IgD-negative memory B cell (primary cell): ENCODE measurements around the gene COMMD6. TPM values are rescaled to one million over a fixed set of nuclear protein-coding genes. Genes with fewer than 3 reads are reported as not detected.

Experiments
- H3K27ac Mint-ChIP-seq, 3 donors: one replicate each; pipeline ENCODE4 v1.8.0; 2020 to 2022; ENCODE audit warnings: mild to moderate bottlenecking in 3 of 3, mixed read lengths in 3 of 3, moderate library complexity in 1 of 3
- H3K27me3 Mint-ChIP-seq: one replicate; pipeline ENCODE4 v1.8.0; 2021; ENCODE audit warnings: mixed read lengths
- H3K36me3 Mint-ChIP-seq: one replicate; pipeline ENCODE4 v1.8.0; 2020; ENCODE audit warnings: mild to moderate bottlenecking, mixed read lengths
- H3K4me1 Mint-ChIP-seq, 3 donors: one replicate each; pipeline ENCODE4 v1.8.0; 2020 to 2022; ENCODE audit warnings: mixed read lengths in 3 of 3, mild to moderate bottlenecking in 1 of 3
- H3K4me3 Mint-ChIP-seq, 4 donors: one replicate each; pipeline ENCODE4 v1.8.0; 2020 to 2022; ENCODE audit warnings: mild to moderate bottlenecking in 4 of 4, mixed read lengths in 4 of 4, moderate library complexity in 3 of 4
- H3K9me3 Mint-ChIP-seq, 3 donors: one replicate each; pipeline ENCODE4 v1.8.0; 2020 to 2021; ENCODE audit warnings: mixed read lengths in 3 of 3, mild to moderate bottlenecking in 1 of 3
- polyA plus RNA-seq: library from polyadenylated mRNA; unstranded; fragments of 300-500 nt; fragmentation: Illumina TruSeq; gene quantifications from one replicate; pipeline ENCODE4 v1.2.3, GENCODE V29; 2021

Gene COMMD6
- polyA plus RNA-seq, 1 donor from 2014 or later = 574 TPM

DNA sequence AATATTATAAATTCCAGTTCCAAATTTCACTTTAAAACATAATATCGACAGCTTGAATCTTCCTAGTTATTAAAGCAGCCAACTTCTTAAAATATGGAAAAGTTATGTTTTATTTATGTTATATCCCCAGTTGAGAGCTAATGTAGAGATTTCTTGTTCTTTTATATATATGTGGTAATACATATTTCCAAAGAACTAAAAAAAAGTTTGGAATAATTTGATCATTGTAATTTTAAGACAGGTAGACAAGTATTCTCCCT lies 54.9 kb downstream of the COMMD6 start:
- H3K27me3 Mint-ChIP-seq = peaks cover 56% of the 10 kb centered on the region
- H3K27ac Mint-ChIP-seq = peak overlapping the region in 2 of 3 donors; percentile 24 to 67

DNA sequence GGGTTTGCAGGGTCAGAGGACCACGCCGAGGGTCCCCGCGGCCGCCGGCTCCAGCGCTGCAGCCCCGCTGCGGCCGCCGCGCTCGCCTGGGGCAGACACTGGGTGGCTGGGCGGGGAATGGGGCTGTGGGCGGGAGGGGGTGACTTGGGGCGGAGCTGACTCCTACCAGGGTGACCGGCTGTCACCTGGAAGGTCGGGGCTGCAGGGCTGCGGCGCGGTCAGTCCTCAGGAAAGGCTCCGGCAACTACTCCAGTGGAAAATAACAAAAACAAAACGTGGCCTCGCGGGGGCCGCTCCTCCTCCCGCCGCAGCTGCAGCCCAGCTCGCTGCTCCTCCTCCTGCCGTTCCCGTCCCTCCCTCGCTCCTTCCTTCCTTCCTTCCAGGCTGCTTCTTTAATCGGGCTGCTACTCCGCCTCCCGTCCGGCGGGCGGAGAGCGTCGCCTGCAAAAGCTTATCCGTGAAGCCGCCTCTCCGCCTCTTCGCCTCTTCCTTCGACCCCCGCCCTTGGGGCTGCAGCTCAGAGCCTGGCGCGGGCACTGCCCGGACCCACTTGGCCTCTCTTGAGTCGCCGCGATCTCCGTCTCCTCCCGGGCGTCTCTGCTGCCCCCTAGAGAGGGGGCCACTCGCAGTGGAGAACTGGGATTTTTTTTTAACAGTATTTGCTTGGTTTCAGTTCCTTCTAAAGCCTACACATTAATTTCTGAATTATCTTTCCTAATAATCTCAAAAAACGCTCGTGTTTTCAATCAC lies 55.4 kb downstream of the COMMD6 start, which contains the start of gene TBC1D4:
Gene TBC1D4 (minus strand): TSS at position 100 of the 750 bp plus-strand sequence. CDS start 402 bp downstream, outside the sequence.
- Mint-ChIP-seq H3K9me3 (no peaks in the 10 kb centered on the region), H3K4me1 (peaks cover 7 to 17% (median 9%) of the 10 kb centered on the region in 3 donors), H3K27me3 (peaks cover 52% of the 10 kb centered on the region), H3K36me3 (peaks cover 2% of the 10 kb centered on the region), H3K4me3 (peak within 1 kb of the TSS; percentile 94 to 99 (median 98)), H3K27ac (peak within 1 kb of the TSS in 2 of 3 donors; percentile 24 to 67)

More for the DNA sequence above, 54.9 kb downstream of the COMMD6 start:
- H3K4me3 Mint-ChIP-seq = peak overlapping the region; percentile 94 to 99 (median 98)
- H3K4me1 Mint-ChIP-seq = peaks cover 7 to 17% (median 9%) of the 10 kb centered on the region in 3 donors
- peaks cover 2% of the 10 kb centered on the region for H3K36me3 Mint-ChIP-seq
- no peaks in the 10 kb centered on the region for H3K9me3 Mint-ChIP-seq

DNA sequence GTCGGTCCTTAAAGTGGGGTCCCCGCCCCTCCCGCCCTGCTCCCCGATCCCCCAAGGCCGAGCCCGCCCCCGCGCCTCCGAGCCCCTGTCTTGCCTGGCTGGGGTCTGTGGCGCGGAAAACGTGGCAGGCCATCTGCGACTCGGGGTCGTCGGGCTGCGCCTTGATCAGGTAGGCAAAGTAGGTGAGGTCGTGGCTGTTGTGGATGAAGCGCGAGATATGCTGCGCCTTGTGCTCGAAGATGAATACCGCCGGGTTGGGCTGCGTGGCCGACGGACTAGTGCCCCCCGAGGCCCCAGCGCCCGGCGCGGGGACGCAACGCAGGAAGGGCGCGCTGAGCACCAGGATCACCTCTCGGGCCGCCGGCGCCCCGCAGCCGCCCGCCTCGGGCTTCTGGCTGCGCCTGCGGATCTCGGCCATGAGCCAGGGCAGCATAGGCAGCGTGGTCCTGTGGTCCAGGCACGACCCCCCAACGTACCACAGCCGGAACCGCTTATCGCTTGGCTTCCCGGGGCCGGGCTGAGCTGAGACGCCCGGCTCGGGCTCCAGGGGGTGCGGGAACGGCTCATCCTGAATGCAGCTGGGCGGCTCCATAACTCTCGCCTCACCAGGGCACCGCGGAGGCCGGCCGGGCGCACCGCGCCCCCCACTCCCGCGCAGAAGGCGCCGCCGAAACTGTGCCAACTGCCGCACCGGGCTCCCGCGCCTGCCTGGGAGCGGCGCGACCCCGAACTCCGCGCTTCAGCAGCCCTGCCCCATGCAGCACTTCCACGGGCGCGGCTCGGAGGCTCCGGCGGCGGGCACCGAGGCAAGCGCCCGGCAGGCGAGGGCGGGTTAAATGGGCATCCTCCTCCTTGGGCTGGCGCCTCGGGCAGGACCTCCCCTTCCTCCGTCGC lies 56.2 kb downstream of the COMMD6 start:
- Mint-ChIP-seq H3K9me3 (no peaks in the 10 kb centered on the region), H3K27me3 (peaks cover 45% of the 10 kb centered on the region), H3K27ac (no peak overlapping the region), H3K4me3 (peak overlapping the region in 3 of 4 donors; percentile 78 to 90 (median 83)), H3K4me1 (peaks cover 7 to 17% (median 9%) of the 10 kb centered on the region in 3 donors), H3K36me3 (peaks cover 2% of the 10 kb centered on the region)

DNA sequence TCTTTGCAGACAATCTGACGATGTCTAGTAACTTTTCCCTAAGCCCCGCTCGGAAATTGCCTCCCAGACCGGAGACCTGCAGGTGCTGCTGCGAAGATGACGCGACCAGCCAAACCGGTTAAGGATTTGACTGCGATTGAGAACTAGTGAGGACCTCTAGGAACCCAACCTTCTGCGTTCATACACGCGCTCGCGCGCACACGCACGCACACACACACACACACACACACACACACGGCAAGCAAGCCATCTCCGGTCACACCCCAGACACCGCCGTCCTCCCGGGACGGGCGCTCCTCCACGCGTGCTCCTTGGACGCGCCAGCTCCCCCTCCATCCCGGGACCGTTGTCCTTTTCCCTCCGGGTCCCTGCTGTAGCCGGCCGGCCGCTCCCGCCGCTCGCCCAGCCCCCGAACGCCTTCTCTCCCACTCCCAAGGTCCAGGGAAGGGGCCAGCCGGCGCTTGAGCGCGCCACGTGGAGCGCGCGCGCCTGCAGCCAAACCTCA lies 56.9 kb downstream of the COMMD6 start:
- no peak overlapping the region for H3K27ac Mint-ChIP-seq
- H3K4me1 Mint-ChIP-seq = peaks cover 7 to 17% (median 9%) of the 10 kb centered on the region in 3 donors
- H3K36me3 Mint-ChIP-seq = peaks cover 2% of the 10 kb centered on the region
- H3K4me3 Mint-ChIP-seq = peak overlapping the region; percentile 72 to 90 (median 84)
- H3K9me3 Mint-ChIP-seq = no peaks in the 10 kb centered on the region
- H3K27me3 Mint-ChIP-seq = peaks cover 39% of the 10 kb centered on the region

DNA sequence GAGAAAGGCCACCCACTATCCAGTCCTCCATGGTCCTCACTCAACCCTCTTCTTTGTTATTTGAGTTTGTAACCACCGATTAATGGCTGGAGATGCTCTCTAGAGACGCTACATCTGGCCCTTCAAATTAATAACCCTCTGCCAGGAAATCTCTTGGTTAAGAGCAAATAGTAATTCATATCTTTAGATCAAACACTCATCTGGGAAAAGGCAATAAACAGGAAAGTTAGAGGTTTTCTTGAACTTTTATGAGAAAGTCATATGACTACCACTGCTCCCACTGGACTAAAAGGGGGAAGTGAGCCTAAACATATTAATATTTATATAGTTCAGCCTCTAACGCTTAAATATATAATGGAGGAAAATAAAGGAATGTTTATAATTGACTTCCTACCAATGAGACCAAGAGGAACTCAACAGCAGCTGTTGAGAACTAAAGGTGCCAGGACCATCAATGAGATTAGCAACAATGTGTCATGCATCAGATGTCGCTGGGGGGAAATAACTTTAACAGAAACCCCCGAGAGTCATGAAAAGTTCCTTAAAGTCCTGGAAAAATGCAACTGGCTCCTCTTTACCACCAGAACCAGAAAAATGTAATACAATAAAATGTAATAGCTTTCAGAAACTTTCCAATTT lies 58.4 kb downstream of the COMMD6 start:
- H3K36me3 Mint-ChIP-seq = peaks cover 2% of the 10 kb centered on the region
- H3K9me3 Mint-ChIP-seq = no peaks in the 10 kb centered on the region
- H3K27ac Mint-ChIP-seq = no peak overlapping the region
- H3K4me3 Mint-ChIP-seq = peak overlapping the region in 1 of 4 donors; percentile 41
- peaks cover 7 to 17% (median 9%) of the 10 kb centered on the region in 3 donors for H3K4me1 Mint-ChIP-seq
- peaks cover 30% of the 10 kb centered on the region for H3K27me3 Mint-ChIP-seq

DNA sequence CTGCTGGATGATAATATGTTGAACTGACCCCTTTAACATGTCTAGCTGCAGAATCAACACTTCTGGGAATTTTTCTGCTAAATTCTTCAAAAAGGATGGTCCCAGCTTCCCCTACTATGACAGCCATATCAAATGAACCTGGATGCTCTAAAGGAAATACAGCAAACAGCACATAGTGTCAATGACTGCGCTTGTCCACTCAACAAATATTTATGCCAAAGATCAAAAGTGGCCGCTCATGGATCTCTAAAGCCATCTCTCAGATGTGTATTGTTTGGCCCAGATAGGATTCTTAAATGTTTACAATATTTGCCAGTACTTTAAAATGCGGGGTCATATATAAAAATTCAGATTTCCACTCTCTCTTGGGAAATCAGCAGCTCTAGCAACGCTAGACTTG lies 59.0 kb downstream of the COMMD6 start:
- Mint-ChIP-seq H3K27me3 (peaks cover 27% of the 10 kb centered on the region), H3K4me3 (peak overlapping the region in 1 of 4 donors; percentile 41), H3K4me1 (peaks cover 7 to 17% (median 9%) of the 10 kb centered on the region in 3 donors), H3K27ac (no peak overlapping the region), H3K9me3 (no peaks in the 10 kb centered on the region), H3K36me3 (no peaks in the 10 kb centered on the region)

Other genes with a start within 250 kb of the COMMD6 start
- 1.6 TPM for gene TBC1D4, start 55.7 kb downstream of the COMMD6 start, polyA plus RNA-seq
- gene UCHL3, start 11.9 kb upstream of the COMMD6 start, polyA plus RNA-seq = 30.4 TPM
- gene LMO7, start 98.5 kb upstream of the COMMD6 start, polyA plus RNA-seq = 6.6 TPM